Left lung (tissue), 10 donors: Measurements from ENCODE around the gene PDAP1. TPM values are rescaled to one million over a fixed set of nuclear protein-coding genes. Genes with fewer than 3 reads are reported as not detected.

Experiments used
- ATAC-seq: fragments of 200-7000 bp; cut with Tn5 transposase; one replicate; pipeline ENCODE4 v1.9.1; 2020; ENCODE audit warnings: moderate library complexity
- DNase-seq, 4 donors: peaks; one replicate each; pipeline ENCODE4 v3.0.0-alpha.2; 2013 to 2020
- H3K27ac ChIP-seq, 2 donors: fragments of 200-600 bp; sonication (generic) in 1 of 2; one replicate each; pipeline versions ENCODE4 v1.5.0 to v1.8.0; 2020 to 2021
- H3K27me3 ChIP-seq, 2 donors: fragments of 200-600 bp; sonication (generic) in 1 of 2; one replicate each; pipeline versions ENCODE4 v1.5.0 to v1.8.0; 2020 to 2021
- H3K36me3 ChIP-seq, 2 donors: fragments of 200-600 bp; sonication (generic) in 1 of 2; one replicate each; pipeline versions ENCODE4 v1.5.0 to v1.8.0; 2020 to 2021
- H3K4me1 ChIP-seq, 2 donors: fragments of 200-600 bp; one replicate each; pipeline ENCODE4 v1.8.0; 2021
- H3K4me3 ChIP-seq, 2 donors: fragments of 200-600 bp; sonication (generic) in 1 of 2; one replicate each; pipeline versions ENCODE4 v1.5.0 to v1.8.0; 2020 to 2021; ENCODE audit warnings: mild to moderate bottlenecking in 1 of 2
- H3K9me3 ChIP-seq, 2 donors: fragments of 200-600 bp; sonication (generic) in 1 of 2; one replicate each; pipeline versions ENCODE4 v1.5.0 to v1.8.0; 2020 to 2021
- intact Hi-C, 2 donors: fragments of 100-400 bp; cut with DNase I; formaldehyde crosslinking; loops; one replicate each; pipeline versions ENCODE4 v1.11.2 to v1.14.2; 2022
- polyA plus RNA-seq, 6 donors: library from polyadenylated mRNA; unstranded; fragments of 120-200 nt; gene quantifications; one replicate each; pipeline ENCODE4 v1.2.1, GENCODE V29; 2013; ENCODE audit not compliant: insufficient read length in 6 of 6
- total RNA-seq, 2 donors: library from RNA; stranded (reverse); fragmentation: NEBNext Ultra II Directional; extraction: Animal tissue kit (Norgen Biotek cat#: 25700); gene quantifications; one replicate each; pipeline ENCODE4 v1.2.1, GENCODE V29; 2021
- TF ChIP-seq, protein P1 (sequence below), 2 donors: fragments of 200-600 bp; sonication (generic) in 1 of 2; IDR thresholded peaks; one replicate each; pipeline versions ENCODE4 v1.5.0 to v1.8.0; 2021; ENCODE audit warnings: antibody characterized with exemption in 2 of 2
- donor health status: DM: no; HTN: yes; CAD: no.
- donor health status: DM: no; HTN: no; CAD: no.

PDAP1 gene
- total and polyA plus RNA-seq, 8 donors = 68.5 to 150 (median 132) TPM

DNA sequence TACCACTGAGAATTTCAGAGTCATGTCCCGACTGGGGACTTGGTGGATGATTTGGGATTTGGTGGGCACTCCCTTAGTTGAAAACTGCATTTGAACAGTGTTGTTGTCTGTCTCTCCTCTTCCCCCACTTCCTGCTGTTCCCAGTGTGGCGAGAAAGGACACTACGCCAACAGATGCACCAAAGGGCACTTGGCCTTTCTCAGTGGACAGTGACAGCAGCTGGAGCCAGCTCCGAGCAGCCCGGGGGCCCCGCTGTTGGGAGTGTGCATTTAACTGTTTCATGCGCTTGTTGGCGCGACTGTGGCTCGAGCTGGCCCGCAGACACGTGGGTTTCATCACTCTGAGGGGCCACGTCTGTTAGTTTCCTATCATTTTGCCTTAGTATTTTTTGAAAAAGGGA is 47.9 kb upstream of the PDAP1 start:
- Histone ChIP-seq H3K36me3 (peaks cover 0 to 100% of the 10 kb centered on the region in 2 donors), H3K4me1 (peaks cover 0 to 13% of the 10 kb centered on the region in 2 donors), H3K27ac (no peak overlapping the region), H3K27me3 (no peaks in the 10 kb centered on the region), H3K9me3 (no peaks in the 10 kb centered on the region), H3K4me3 (no peak overlapping the region)
- ATAC-seq (no peak), DNase-seq (peak in 1 of 4 donors; percentile 76)
- intact Hi-C loops = no loop called here
- TF ChIP-seq, protein P1, sequence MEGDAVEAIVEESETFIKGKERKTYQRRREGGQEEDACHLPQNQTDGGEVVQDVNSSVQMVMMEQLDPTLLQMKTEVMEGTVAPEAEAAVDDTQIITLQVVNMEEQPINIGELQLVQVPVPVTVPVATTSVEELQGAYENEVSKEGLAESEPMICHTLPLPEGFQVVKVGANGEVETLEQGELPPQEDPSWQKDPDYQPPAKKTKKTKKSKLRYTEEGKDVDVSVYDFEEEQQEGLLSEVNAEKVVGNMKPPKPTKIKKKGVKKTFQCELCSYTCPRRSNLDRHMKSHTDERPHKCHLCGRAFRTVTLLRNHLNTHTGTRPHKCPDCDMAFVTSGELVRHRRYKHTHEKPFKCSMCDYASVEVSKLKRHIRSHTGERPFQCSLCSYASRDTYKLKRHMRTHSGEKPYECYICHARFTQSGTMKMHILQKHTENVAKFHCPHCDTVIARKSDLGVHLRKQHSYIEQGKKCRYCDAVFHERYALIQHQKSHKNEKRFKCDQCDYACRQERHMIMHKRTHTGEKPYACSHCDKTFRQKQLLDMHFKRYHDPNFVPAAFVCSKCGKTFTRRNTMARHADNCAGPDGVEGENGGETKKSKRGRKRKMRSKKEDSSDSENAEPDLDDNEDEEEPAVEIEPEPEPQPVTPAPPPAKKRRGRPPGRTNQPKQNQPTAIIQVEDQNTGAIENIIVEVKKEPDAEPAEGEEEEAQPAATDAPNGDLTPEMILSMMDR (IDR thresholded peaks at IDR 0.05) = no peak

DNA sequence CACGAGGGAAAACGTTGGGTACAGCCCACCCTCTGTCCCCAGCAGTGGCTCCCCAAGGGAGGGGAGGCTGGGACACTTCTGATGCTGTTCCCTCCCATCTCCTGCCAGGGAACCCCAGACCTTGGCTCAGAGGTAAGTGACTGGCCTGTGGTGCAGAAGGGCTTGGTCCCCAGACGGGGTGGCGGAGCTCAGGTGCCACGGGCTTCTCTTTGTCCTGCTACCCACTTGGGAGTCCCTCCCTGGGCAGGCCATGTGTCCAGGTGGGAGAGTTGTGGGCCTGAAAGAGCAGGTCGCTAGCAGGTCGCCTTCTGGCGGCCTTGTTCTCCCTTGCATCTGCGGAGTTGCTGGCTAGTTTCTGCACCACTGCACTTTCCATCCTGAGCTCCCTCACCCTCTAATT is 47.5 kb upstream of the PDAP1 start:
- Histone ChIP-seq H3K27ac (no peak overlapping the region), H3K9me3 (no peaks in the 10 kb centered on the region), H3K4me3 (no peak overlapping the region), H3K4me1 (peaks cover 0 to 8% of the 10 kb centered on the region in 2 donors), H3K36me3 (peaks cover 0 to 100% of the 10 kb centered on the region in 2 donors), H3K27me3 (no peaks in the 10 kb centered on the region)
- TF ChIP-seq, protein P1 (IDR thresholded peaks at IDR 0.05) = no peak
- intact Hi-C loops = no loop called here
- ATAC-seq (no peak), DNase-seq (peak in 1 of 4 donors; percentile 57)

DNA sequence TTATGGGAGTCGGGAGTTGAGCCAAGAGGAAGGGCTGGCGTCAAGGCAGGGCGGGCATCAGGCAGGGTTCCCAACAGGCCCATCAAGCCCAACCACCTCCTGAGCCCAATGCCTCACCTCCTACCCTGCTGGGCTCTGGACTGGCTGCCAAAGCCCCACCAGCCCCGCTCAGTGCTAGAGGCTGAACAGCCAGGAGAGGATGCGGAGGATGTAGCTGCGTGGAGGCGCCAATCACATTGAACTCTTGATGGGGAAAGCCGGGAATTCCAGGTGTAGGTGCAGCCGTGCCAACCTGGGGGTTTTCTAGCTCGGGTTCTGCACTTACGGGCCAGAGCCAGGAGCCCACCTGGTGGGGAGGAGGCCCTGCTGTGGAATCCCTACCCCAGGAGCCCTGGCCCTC is 44.7 kb upstream of the PDAP1 start:
- no peaks in the 10 kb centered on the region for H3K9me3 ChIP-seq
- no peaks in the 10 kb centered on the region for H3K4me1 ChIP-seq
- intact Hi-C loops = no loop called here
- DNase-seq = no peak
- TF ChIP-seq, protein P1 (IDR thresholded peaks at IDR 0.05) = no peak
- no peaks in the 10 kb centered on the region for H3K27me3 ChIP-seq
- no peak for ATAC-seq
- no peak overlapping the region for H3K4me3 ChIP-seq
- no peak overlapping the region for H3K27ac ChIP-seq
- H3K36me3 ChIP-seq = peaks cover 0 to 100% of the 10 kb centered on the region in 2 donors

DNA sequence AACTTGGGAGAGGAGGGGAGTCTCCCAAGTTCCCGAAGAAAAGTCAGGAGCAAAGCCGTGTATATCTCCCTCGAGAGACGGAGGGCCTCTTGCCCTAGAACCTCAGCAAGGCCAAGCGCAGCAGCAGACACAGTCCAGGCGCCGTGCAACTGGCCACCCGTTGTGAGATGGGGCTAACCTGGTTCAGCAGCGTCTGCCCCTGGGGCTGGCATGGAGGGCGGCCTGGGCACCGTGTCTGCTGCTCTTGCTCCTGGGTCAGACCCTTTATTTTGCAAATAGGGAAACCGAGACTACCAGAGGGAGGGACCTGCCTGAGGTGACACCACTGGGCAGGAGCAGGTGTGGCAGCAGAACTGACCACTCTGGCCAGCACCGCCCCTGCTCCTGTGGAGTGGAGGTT is 44.1 kb upstream of the PDAP1 start:
- H3K9me3 ChIP-seq = no peaks in the 10 kb centered on the region
- H3K27ac ChIP-seq = no peak overlapping the region
- TF ChIP-seq, protein P1 (IDR thresholded peaks at IDR 0.05) = no peak
- ATAC-seq (no peak), DNase-seq (no peak)
- H3K4me1 ChIP-seq = no peaks in the 10 kb centered on the region
- H3K36me3 ChIP-seq = peaks cover 0 to 100% of the 10 kb centered on the region in 2 donors
- H3K4me3 ChIP-seq = no peak overlapping the region
- H3K27me3 ChIP-seq = no peaks in the 10 kb centered on the region
- intact Hi-C loops = no loop called here

DNA sequence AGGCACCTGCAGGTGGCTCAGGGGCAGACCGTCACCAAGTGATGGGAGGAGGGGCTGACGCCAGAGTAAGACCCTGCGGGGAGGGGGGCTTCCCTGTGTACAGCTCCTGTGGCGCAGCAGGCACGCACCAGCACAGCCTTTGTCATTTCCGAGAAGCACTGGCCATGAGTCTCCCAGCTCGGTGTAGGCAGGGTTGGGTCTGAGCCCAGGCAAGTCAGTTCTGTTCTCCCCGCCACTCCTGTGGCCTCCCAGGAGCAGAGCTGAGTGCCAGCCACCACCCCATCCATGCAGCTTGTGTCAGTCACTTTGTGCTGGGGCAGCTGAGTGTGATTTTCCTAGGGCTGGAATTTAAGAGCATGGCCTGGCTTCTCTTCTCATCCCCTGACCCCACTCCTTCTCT is 43.5 kb upstream of the PDAP1 start:
- peaks cover 0 to 100% of the 10 kb centered on the region in 2 donors for H3K36me3 ChIP-seq
- H3K4me1 ChIP-seq = no peaks in the 10 kb centered on the region
- no peaks in the 10 kb centered on the region for H3K27me3 ChIP-seq
- ATAC-seq (no peak), DNase-seq (no peak)
- intact Hi-C loops = no loop called here
- no peak overlapping the region for H3K27ac ChIP-seq
- no peak overlapping the region for H3K4me3 ChIP-seq
- no peaks in the 10 kb centered on the region for H3K9me3 ChIP-seq
- TF ChIP-seq, protein P1 (IDR thresholded peaks at IDR 0.05) = no peak
